Stimulated activated naive CD8-positive, alpha-beta T cell treated with anti-CD3 and anti-CD28 coated beads, Interleukin-15, Interleukin-2, amounts not matched to agents 100 U/mL and 50 U/mL, for 24 hours (primary cell): Measurements from ENCODE around the gene CLEC16A.
"Not testable (repeated sequence)": the region's sequence is repeated elsewhere in the genome, so short reads cannot be mapped to it uniquely, and the experiment has no call there.

ENCODE experiments used
- ATAC-seq: fragments of 150-1000 bp; cut with Tn5 transposase; one replicate; pipeline ENCODE4 v1.10.0; 2021
- DNase-seq: peaks from one replicate; pipeline ENCODE4 v3.0.0; 2021

The CLEC16A gene

DNA sequence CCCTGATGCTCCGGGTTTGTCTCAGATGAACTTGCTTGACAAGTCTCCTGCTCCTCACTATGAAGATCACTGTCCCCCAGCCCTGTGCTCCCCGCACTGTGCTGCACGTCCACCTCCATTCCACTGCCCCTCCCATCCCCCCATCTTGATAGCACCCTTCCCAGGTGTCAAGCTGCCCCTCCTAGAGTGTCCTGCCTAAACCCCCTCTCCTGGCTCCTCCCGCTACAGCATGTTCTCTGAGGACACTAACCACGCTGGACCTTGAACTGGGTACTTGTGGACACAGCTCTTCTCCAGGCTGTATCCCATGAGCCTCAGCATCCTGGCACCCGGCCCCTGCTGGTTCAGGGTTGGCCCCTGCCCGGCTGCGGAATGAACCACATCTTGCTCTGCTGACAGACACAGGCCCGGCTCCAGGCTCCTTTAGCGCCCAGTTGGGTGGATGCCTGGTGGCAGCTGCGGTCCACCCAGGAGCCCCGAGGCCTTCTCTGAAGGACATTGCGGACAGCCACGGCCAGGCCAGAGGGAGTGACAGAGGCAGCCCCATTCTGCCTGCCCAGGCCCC is 20.6 kb upstream of the CLEC16A start:
- ATAC-seq (no peak), DNase-seq (no peak)

- not testable (repeated sequence) for DNase-seq, ATAC-seq
These were observed 19.1 kb upstream of the CLEC16A start for GRCh38 chr16:10925285-10925684.

DNA sequence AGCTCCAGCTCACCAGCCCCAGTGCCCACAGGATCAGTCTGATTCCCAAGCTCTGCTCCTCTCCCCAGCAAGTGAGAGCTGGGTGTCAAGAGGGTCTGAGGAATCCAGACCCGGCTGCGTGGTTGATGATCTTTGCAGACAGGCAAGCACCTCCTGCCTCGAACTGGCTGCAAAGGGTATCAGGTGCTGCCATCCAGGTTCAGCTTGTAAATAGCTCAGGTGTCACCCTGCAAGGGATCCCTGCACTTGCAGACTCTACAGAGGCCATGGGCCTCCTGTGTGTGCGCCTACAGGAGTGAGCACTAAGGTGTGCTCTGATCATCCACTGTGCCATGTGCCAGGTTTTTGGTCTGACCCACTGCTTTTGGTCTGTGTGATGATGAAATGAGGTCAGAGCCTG is 18.3 kb upstream of the CLEC16A start:
- no peak for ATAC-seq

DNA sequence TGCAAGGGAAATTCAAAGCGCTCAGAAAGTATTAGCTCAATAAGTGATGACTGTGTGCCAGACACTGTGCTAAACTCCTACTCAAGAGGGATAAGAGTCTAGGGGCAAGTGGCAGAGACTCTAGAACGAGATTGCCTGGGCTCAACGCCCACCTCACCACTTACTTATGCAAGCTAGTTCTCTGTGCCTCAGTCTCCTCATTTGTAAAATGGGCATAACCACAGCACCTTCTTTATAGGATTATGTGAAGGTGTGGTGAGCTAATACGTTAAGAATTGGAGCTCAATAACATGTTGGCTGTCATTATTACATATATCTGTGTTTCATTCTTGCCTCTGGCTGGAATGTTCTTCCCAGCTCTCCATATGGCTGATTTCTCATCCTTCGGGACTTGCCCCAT is 17.5 kb upstream of the CLEC16A start:
- DNase-seq (no peak), ATAC-seq (no peak)

More for the DNA sequence above, 18.3 kb upstream of the CLEC16A start:
- DNase-seq, result no peak

GRCh38 chr16:10927497-10928112 is 16.8 kb upstream of the CLEC16A start:
- ATAC-seq, result no peak
- no peak for DNase-seq

DNA sequence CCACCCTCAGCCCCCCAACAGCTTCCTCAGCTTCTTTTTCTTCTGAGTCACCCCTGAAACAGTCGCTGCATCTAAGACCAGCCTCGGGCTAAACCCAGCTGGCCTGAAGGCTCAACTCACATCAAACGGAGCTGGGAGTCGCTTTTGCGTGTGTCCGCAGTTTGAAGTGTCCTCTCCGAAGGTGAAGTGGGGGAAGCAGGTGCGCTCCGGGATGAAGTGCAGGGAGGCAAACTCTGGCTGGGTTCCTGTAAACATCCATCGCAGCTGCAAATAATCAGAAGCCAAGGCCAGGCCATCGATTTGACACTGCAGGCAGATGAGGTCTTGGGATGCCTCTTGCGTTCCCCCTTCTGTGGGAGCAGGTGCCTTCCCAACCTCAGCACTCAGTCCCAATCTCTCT is 15.3 kb upstream of the CLEC16A start:
- not testable (repeated sequence) for ATAC-seq

DNA sequence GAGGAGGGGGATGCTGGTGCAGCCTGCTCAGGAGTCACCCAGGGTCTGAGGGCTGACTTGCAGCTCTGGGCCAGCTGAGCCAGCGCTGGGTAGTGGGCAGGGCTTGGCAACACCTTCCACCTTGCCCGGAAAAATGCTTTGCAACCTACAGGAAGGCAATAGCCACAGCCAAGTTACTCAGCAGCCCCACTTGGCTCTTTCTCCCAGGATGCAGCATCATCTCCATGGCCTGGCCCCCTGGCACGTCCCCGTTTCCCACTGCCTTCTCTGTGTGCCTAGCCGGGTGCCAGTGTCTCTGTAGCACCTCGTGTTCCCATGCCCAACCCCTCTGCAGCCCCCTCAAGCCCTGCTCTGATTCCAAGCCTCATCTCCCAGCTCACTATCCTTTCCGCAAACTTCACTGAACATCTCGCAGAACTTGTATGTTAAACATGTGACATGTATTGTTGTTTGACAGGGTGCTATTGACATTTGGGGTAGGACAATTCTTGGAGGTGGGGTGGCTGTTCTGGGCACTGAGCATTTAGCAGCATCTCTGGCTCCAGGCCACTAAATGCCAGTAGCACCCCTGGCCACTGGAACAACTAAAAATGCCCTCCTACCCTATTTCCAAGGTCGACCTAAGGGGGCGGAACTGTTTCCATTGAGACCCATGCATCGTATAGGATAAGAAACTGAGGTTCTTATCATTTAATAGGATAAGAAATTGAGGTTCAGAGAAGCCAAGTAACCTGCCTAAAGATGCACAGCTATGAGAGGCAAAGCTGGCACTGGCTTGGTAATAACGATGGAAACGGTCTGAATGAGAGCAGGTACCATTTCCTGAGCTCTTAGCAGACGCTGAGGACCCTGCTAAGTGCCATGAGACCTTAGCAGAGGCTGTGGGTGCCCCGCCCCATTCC is 14.3 kb upstream of the CLEC16A start:
- ATAC-seq (no peak), DNase-seq (no peak)

More for the DNA sequence above, 15.3 kb upstream of the CLEC16A start:
- DNase-seq, result not testable (repeated sequence)

- no peak for ATAC-seq
- no peak for DNase-seq
These were observed 13.6 kb upstream of the CLEC16A start for GRCh38 chr16:10930755-10931093.

DNA sequence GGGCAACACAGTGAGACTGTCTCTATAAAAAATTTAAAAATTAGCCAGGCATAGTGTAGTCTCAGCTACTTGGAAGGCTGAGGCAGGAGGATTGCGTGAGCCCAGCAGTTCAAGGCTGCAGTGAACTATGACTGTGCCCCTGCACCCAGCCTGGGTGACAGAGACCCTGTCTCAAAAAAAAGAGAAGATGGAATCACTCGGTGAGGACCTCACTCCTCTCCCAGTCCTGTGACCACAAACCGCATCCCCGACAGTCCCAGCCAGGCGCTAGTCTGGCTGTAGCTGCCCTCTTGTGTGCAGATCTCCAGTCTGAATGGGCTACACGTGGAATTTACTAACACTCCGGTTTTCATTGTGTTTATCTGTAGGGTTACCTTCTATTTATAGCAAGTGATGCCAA is 13.2 kb upstream of the CLEC16A start:
- DNase-seq (no peak), ATAC-seq (no peak)

DNA sequence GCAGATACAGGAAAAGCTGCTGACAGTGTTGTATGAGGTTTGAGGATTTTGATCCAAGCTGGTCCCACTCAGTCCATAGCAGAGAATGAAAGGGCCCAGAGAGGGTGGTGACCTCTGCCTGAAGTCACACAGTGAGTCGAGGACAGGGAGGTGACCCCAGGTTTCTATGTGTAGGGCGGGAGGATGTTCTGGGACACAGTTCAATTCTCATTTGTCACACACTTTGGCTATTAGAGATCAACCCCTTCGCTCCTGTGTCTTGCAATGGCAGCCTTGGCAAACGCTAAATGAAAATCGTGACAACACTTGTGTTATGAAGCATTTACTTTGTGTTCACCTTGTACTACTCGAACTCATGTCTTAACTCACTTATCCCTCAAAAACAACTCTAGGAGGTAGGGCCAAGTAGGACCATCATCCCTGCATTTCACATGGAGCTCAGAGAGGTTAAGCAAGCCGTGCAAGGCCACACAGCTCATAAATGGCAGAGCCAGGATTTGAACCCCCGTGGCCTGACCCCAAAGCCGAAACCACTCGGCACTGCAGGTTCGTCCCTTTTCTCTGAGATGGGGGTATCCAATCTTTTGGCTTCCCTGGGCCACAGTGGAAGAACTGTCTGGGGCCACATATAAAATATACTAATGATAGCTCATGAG is 12.3 kb upstream of the CLEC16A start:
- ATAC-seq (no peak), DNase-seq (no peak)

DNA sequence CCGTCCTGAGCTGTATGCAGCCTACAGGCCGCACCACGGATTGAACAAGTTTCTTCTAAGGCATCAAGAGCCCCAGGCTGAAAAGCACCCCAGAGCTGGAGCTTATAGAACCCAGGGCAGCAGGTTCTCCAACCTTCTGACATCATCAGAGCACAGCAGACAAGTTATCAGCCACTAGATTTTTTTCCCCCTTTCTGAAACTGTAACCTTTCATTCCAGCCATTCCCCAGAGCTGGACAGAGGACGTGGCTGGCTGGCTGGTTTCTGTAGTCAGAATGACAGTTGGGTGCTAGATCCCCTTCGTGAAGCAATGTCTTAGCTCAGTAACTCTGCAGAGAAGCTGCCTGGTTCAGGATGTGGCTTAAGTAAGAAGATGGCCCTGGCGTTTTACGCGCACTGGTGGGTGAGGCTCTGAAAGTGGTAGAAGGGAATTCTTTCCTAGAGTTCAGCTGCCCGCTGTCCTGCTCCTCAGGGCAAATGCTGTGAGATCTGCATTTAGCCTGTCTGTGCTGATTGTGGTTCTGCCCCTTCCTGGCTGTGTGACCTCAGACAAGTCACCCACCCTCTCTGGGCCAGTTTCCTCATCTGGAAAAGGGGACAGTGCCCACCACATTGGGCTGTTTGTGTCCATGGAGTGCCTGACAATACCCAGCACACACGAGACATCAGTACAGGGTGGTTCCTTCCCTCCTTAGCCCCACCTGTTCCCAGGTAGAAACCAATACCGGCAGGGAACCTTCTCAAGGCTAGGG is 11.2 kb upstream of the CLEC16A start:
- DNase-seq (no peak), ATAC-seq (no peak)

GRCh38 chr16:10933865-10934264 is 10.5 kb upstream of the CLEC16A start:
- no peak for DNase-seq

DNA sequence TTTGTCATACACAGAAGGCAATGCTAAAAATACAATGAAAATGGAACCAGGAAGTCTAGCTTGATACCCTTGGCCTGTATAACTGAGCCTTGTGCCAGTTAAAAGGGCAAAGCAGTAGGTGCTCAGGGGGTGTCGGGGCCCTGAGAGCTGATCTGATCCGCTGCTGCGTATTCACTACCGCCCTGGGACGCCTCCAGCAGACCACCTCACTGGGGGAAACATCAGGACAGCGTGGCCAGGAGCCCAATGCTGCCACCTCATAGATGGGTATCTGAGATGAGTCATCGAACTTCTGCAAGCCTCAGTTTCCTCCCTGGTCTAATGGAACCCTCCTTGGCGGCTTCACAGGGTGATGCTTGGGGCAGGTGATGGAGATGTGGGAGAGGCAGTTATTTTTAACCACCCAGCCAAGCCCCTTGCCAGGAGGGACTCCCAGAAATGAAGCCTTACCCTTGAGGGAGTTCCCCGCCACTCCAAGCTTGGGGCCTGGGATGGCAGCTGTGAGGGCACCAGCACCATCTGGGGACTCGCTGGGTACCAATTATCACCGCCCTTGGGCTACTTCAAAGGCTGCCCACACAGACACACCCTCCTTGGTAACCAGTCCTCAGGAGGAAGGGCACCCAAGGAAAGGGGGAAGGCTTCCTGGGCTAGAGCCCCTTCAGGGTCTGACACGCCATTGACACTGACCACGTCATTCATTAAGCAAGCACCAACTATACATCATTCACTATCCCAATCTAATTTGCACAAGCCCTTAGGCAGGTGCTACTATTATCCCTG is 9.8 kb upstream of the CLEC16A start:
- ATAC-seq (no peak), DNase-seq (no peak)

More at GRCh38 chr16:10933865-10934264, 10.5 kb upstream of the CLEC16A start:
- no peak for ATAC-seq

- DNase-seq (no peak), ATAC-seq (no peak)
These were observed 9.0 kb upstream of the CLEC16A start for GRCh38 chr16:10935226-10935915.

GRCh38 chr16:10936272-10936984 is 7.9 kb upstream of the CLEC16A start:
- DNase-seq (no peak), ATAC-seq (no peak)

GRCh38 chr16:10937068-10937859 is 7.1 kb upstream of the CLEC16A start:
- ATAC-seq (no peak), DNase-seq (no peak)

GRCh38 chr16:10938321-10938720 is 6.0 kb upstream of the CLEC16A start:
- DNase-seq (peak; percentile 45), ATAC-seq (peak; percentile 37)

- DNase-seq, result no peak
- no peak for ATAC-seq
These were observed 5.3 kb upstream of the CLEC16A start for GRCh38 chr16:10938796-10939648.
